GM12892 (cell line): ENCODE measurements around the gene DSCAML1.

Source experiments
- POLR2A ChIP-seq: IDR thresholded peaks from 2 replicates; pipeline ENCODE4 v1.6.1; 2011; ENCODE audit warnings: low read depth, low read length, control low read depth
- POLR2AphosphoS5 ChIP-seq: IDR thresholded peaks from 2 replicates; pipeline ENCODE4 v1.6.1; 2011; ENCODE audit warnings: low read depth, low read length, control low read depth
- TAF1 ChIP-seq: IDR thresholded peaks from 2 replicates; pipeline ENCODE4 v1.6.1; 2011; ENCODE audit warnings: low read depth, mild to moderate bottlenecking, control low read depth, low read length, borderline replicate concordance

- TF ChIP-seq POLR2AphosphoS5 (no peak), POLR2A (no peak), TAF1 (no peak)
These were observed 370.7 kb downstream of the DSCAML1 start for GRCh38 chr11:117426297-117426685.
